GM23338 (cell line): Measurements from ENCODE around the gene VENTX. TPM values are rescaled to one million over a fixed set of nuclear protein-coding genes. Genes with fewer than 3 reads are reported as not detected.
A peak's percentile ranks its signal among the peaks of the same experiment; 100 is the strongest.

Experiments
- ATAC-seq: fragments of 200-7000 bp; cut with Tn5 transposase; 3 replicates; pipeline ENCODE4 v1.9.1; 2020
- DNase-seq: peaks from one replicate; pipeline ENCODE4 v3.0.0-alpha.2; 2015; ENCODE audit warnings: low spot score
- H2AFZ ChIP-seq: fragments of 200-600 bp; sonication (generic); 2 replicates; pipeline ENCODE4 v1.8.0; 2016; ENCODE audit warnings: antibody characterized with exemption, mild to moderate bottlenecking, moderate library complexity
- H3F3A ChIP-seq: fragments of 200-600 bp; sonication (generic); replicated peaks from 2 replicates; pipeline ENCODE4 v1.8.0; 2017; ENCODE audit warnings: antibody characterized with exemption, mixed run types, low read depth
- H3K27ac ChIP-seq: fragments of 200-600 bp; sonication (generic); 2 replicates; pipeline ENCODE4 v1.6.1; 2016; ENCODE audit warnings: low read depth
- H3K27me3 ChIP-seq: fragments of 200-600 bp; sonication (generic); 2 replicates; pipeline ENCODE4 v1.8.0; 2016; ENCODE audit warnings: mild to moderate bottlenecking, mixed run types, moderate library complexity; ENCODE audit not compliant: insufficient read depth
- H3K36me3 ChIP-seq: fragments of 200-600 bp; sonication (generic); 2 replicates; pipeline ENCODE4 v1.8.0; 2016; ENCODE audit warnings: mild to moderate bottlenecking; ENCODE audit not compliant: insufficient read depth
- H3K4me1 ChIP-seq: fragments of 200-600 bp; sonication (generic); 2 replicates; pipeline ENCODE4 v1.8.0; 2016; ENCODE audit warnings: mild to moderate bottlenecking, moderate library complexity; ENCODE audit not compliant: insufficient read depth
- H3K4me2 ChIP-seq: fragments of 200-600 bp; sonication (generic); 2 replicates; pipeline ENCODE4 v1.7.1; 2017; ENCODE audit warnings: mixed run types
- H3K4me3 ChIP-seq: fragments of 200-600 bp; sonication (generic); 2 replicates; pipeline ENCODE4 v1.6.1; 2016; ENCODE audit warnings: mixed run types
- H3K79me2 ChIP-seq: fragments of 200-600 bp; sonication (generic); replicated peaks from 2 replicates; pipeline ENCODE4 v1.8.0; 2017; ENCODE audit warnings: mild to moderate bottlenecking; ENCODE audit not compliant: insufficient read depth
- H3K9me2 ChIP-seq: fragments of 200-600 bp; sonication (generic); 2 replicates; pipeline ENCODE4 v1.8.0; 2017; ENCODE audit not compliant: insufficient read depth
- H4K20me1 ChIP-seq: fragments of 200-600 bp; sonication (generic); replicated peaks from 2 replicates; pipeline ENCODE4 v1.8.0; 2017; ENCODE audit warnings: mild to moderate bottlenecking; ENCODE audit not compliant: insufficient read depth
- H3K27ac Mint-ChIP-seq: 2 replicates; pipeline ENCODE4 v1.8.0; 2020; ENCODE audit warnings: inconsistent platforms, mild to moderate bottlenecking, moderate library complexity, mixed read lengths
- H3K27me3 Mint-ChIP-seq: 3 replicates; pipeline ENCODE4 v1.8.0; 2022; ENCODE audit warnings: low read depth, mild to moderate bottlenecking, moderate library complexity, mixed read lengths, inconsistent platforms; ENCODE audit not compliant: insufficient read depth, poor library complexity
- H3K36me3 Mint-ChIP-seq: 3 replicates; pipeline ENCODE4 v1.8.0; 2021; ENCODE audit warnings: low read depth, mild to moderate bottlenecking, inconsistent platforms, moderate library complexity, mixed read lengths
- H3K4me1 Mint-ChIP-seq: 3 replicates; pipeline ENCODE4 v1.8.0; 2020; ENCODE audit warnings: mild to moderate bottlenecking, inconsistent platforms, mixed read lengths
- H3K4me3 Mint-ChIP-seq: 3 replicates; pipeline ENCODE4 v1.8.0; 2021; ENCODE audit warnings: moderate library complexity, mild to moderate bottlenecking, inconsistent platforms, mixed read lengths
- H3K9me3 Mint-ChIP-seq: 3 replicates; pipeline ENCODE4 v1.8.0; 2020; ENCODE audit warnings: moderate library complexity, mild to moderate bottlenecking, inconsistent platforms, mixed read lengths
- CREB1 ChIP-seq: fragments of 250-450 bp; sonication (Bioruptor Pico); IDR thresholded peaks from 2 replicates; pipeline ENCODE4 v1.5.0; 2020; ENCODE audit warnings: low read depth, mild to moderate bottlenecking, moderate library complexity
- CTCF ChIP-seq, 2 experiments: fragments of 200-600 bp in 1 of 2; sonication (generic) in 1 of 2; conservative IDR thresholded peaks; 2 replicates each; pipeline versions ENCODE4 v1.5.1 to v1.6.1; 2016 to 2017; ENCODE audit warnings: antibody characterized with exemption in 2 of 2, low read depth in 2 of 2, mild to moderate bottlenecking in 2 of 2, moderate library complexity in 1 of 2
- ETS1 ChIP-seq: IDR thresholded peaks from 2 replicates; pipeline ENCODE4 v1.6.1; 2016; ENCODE audit warnings: antibody characterized with exemption
- EZH2 ChIP-seq: fragments of 200-600 bp; sonication (generic); IDR thresholded peaks from one replicate; pipeline ENCODE4 v1.8.0; 2017; ENCODE audit warnings: antibody characterized with exemption, mild to moderate bottlenecking, low read depth; ENCODE audit not compliant: unreplicated experiment
- JUNB ChIP-seq: IDR thresholded peaks from one replicate; pipeline ENCODE4 v1.6.1; 2016; ENCODE audit warnings: antibody characterized with exemption; ENCODE audit not compliant: unreplicated experiment
- POLR2AphosphoS5 ChIP-seq: IDR thresholded peaks from 2 replicates; pipeline ENCODE4 v1.6.1; 2016; ENCODE audit warnings: antibody characterized with exemption, low read depth
- ZNF462 ChIP-seq: fragments of 250-450 bp; sonication (Bioruptor Pico); IDR thresholded peaks from 2 replicates; pipeline ENCODE4 v1.5.0; 2020; ENCODE audit warnings: mild to moderate bottlenecking, moderate library complexity
- polyA plus RNA-seq: library from polyadenylated mRNA; unstranded; fragments of >200 nt; fragmentation: Nextera tagmentation; extraction: Ambion mirVana; gene quantifications from 2 replicates; pipeline ENCODE4 v1.2.1, GENCODE V29; 2016
- total RNA-seq: library from RNA; depleted of rRNA; stranded (reverse); fragments of >200 nt; shearing (Covaris generic); gene quantifications from 2 replicates; pipeline ENCODE4 v1.2.3, GENCODE V29; 2014

Gene VENTX
- total and polyA plus RNA-seq, 2 experiments from 2014 or later, result 4.8 to 8.1 TPM

GRCh38 chr10:133267829-133268228, 30.2 kb downstream of the VENTX start:
- Mint-ChIP-seq H3K4me1 (no peaks in the 10 kb centered on the region; the same call in 1 of the 3 replicates), H3K27me3 (peaks cover 10% of the 10 kb centered on the region), H3K36me3 (peaks cover 3% of the 10 kb centered on the region; the same call in 1 of the 3 replicates), H3K4me3 (no peak overlapping the region), H3K9me3 (no peaks in the 10 kb centered on the region), H3K27ac (no peak overlapping the region)
- Histone ChIP-seq H3K79me2 (no peaks in the 10 kb centered on the region), H3K27me3 (peaks cover 3% of the 10 kb centered on the region; the same call in 1 of the 2 replicates), H3K9me2 (no peaks in the 10 kb centered on the region), H3K4me2 (no peak overlapping the region), H3F3A (no peaks in the 10 kb centered on the region), H3K36me3 (no peaks in the 10 kb centered on the region), H3K4me1 (no peaks in the 10 kb centered on the region), H3K4me3 (no peak overlapping the region), H3K27ac (no peak overlapping the region), H4K20me1 (no peaks in the 10 kb centered on the region), H2AFZ (no peak overlapping the region)
- ATAC-seq (peak; percentile 58), DNase-seq (peak; percentile 57)
- no peak for TF ChIP-seq JUNB
- no peak for TF ChIP-seq EZH2
- TF ChIP-seq CREB1 (CRISPR knock-in tag), result no peak
- TF ChIP-seq POLR2AphosphoS5, result no peak
- TF ChIP-seq ETS1, result no peak
- peak; percentile 16 to 67; a peak in 2 of 4 replicates for TF ChIP-seq CTCF (conservative IDR thresholded peaks at IDR 0.05; ENCODE audit: low read depth in 2 of 2)
- TF ChIP-seq ZNF462, result no peak
